Activated naive CD4-positive, alpha-beta T cell treated with anti-CD3 and anti-CD28 coated beads, Interleukin-2, amount 50 U/mL, for 16 hours (primary cell): ENCODE results near the gene AP1M2.
A peak's percentile ranks its signal among the peaks of the same experiment; 100 is the strongest.

Experiments
- DNase-seq: peaks from one replicate; pipeline ENCODE4 v3.0.0-alpha.2; 2020

Gene AP1M2

GRCh38 chr19:10587022-10587838 is at the start of gene AP1M2:
Gene AP1M2 (minus strand): TSS chr19:10587312. CDS start chr19:10587231, 81 bp downstream.
- DNase-seq: no peak

- no peak for DNase-seq
Observed at GRCh38 chr19:10636304-10636972, 49.3 kb upstream of the AP1M2 start.

- no peak for DNase-seq
Observed at GRCh38 chr19:10634963-10635362, 47.9 kb upstream of the AP1M2 start.

GRCh38 chr19:10634430-10634829 is 47.3 kb upstream of the AP1M2 start:
- DNase-seq: no peak

GRCh38 chr19:10631874-10632273 is 44.8 kb upstream of the AP1M2 start:
- no peak for DNase-seq

- DNase-seq: no peak
Observed at GRCh38 chr19:10625762-10626138, 38.6 kb upstream of the AP1M2 start.

- DNase-seq: no peak
Observed at GRCh38 chr19:10625003-10625761, 38.1 kb upstream of the AP1M2 start, which contains the start of gene SLC44A2. Gene SLC44A2 (plus strand): TSS chr19:10625553. CDS start chr19:10625634, 81 bp downstream.

- no peak for DNase-seq
Observed at GRCh38 chr19:10624585-10624984, 37.5 kb upstream of the AP1M2 start.

- no peak for DNase-seq
Observed at GRCh38 chr19:10621966-10622365, 34.9 kb upstream of the AP1M2 start.

GRCh38 chr19:10620786-10621185 is 33.7 kb upstream of the AP1M2 start:
- no peak for DNase-seq

- no peak for DNase-seq
Observed at GRCh38 chr19:10618846-10619245, 31.7 kb upstream of the AP1M2 start.

- DNase-seq: no peak
Observed at GRCh38 chr19:10617409-10618121, 30.5 kb upstream of the AP1M2 start.

GRCh38 chr19:10615429-10616023 is 28.4 kb upstream of the AP1M2 start:
- no peak for DNase-seq

GRCh38 chr19:10612499-10613119 is 25.5 kb upstream of the AP1M2 start:
- no peak for DNase-seq

GRCh38 chr19:10611907-10612306 is 24.8 kb upstream of the AP1M2 start:
- no peak for DNase-seq

- DNase-seq: no peak
Observed at GRCh38 chr19:10604460-10604980, 17.4 kb upstream of the AP1M2 start.

GRCh38 chr19:10603873-10604459 is 16.9 kb upstream of the AP1M2 start:
- peak; percentile 29 for DNase-seq

- peak; percentile 80 for DNase-seq
Observed at GRCh38 chr19:10603084-10603872, 16.2 kb upstream of the AP1M2 start.

- peak; percentile 87 for DNase-seq
Observed at GRCh38 chr19:10602330-10603083, 15.4 kb upstream of the AP1M2 start.

GRCh38 chr19:10601999-10602329 is 14.9 kb upstream of the AP1M2 start:
- no peak for DNase-seq
